Activated naive CD8-positive, alpha-beta T cell treated with anti-CD3 and anti-CD28 coated beads, Interleukin-2, amount 10 ng/mL, durations not matched to agents 7 days and 5 days (primary cell): Measurements from ENCODE around the gene UBE4A. TPM values are rescaled to one million over a fixed set of nuclear protein-coding genes. Genes with fewer than 3 reads are reported as not detected.

Source experiments
- ATAC-seq: fragments of 150-1000 bp; cut with Tn5 transposase; one replicate; pipeline ENCODE4 v1.10.0; 2021; ENCODE audit warnings: low read depth, moderate library complexity
- POLR2A ChIA-PET: fragments of 350-600 bp; sonication (Branson Sonifier 250); formaldehyde crosslinking; loops from one replicate; lab custom pipeline; 2021; ENCODE audit warnings: antibody characterized with exemption; lab: Charles Lee
- DNase-seq: peaks from one replicate; pipeline ENCODE4 v3.0.0; 2021
- H3K27ac Mint-ChIP-seq: one replicate; pipeline ENCODE4 v1.8.0; 2022; ENCODE audit warnings: mild to moderate bottlenecking, mixed read lengths
- H3K27me3 Mint-ChIP-seq: one replicate; pipeline ENCODE4 v1.8.0; 2022; ENCODE audit warnings: mild to moderate bottlenecking, moderate library complexity, mixed read lengths
- H3K36me3 Mint-ChIP-seq: one replicate; pipeline ENCODE4 v1.8.0; 2021; ENCODE audit warnings: mild to moderate bottlenecking, mixed read lengths
- H3K4me1 Mint-ChIP-seq: one replicate; pipeline ENCODE4 v1.8.0; 2021; ENCODE audit warnings: mixed read lengths
- H3K4me3 Mint-ChIP-seq: one replicate; pipeline ENCODE4 v1.8.0; 2022; ENCODE audit warnings: mild to moderate bottlenecking, moderate library complexity, mixed read lengths
- H3K9me3 Mint-ChIP-seq: one replicate; pipeline ENCODE4 v1.8.0; 2021; ENCODE audit warnings: mixed read lengths
- total RNA-seq, 2 experiments: library from RNA; stranded (reverse); gene quantifications; one replicate each; pipeline ENCODE4 v1.2.3, GENCODE V29; 2021

UBE4A gene, protein sequence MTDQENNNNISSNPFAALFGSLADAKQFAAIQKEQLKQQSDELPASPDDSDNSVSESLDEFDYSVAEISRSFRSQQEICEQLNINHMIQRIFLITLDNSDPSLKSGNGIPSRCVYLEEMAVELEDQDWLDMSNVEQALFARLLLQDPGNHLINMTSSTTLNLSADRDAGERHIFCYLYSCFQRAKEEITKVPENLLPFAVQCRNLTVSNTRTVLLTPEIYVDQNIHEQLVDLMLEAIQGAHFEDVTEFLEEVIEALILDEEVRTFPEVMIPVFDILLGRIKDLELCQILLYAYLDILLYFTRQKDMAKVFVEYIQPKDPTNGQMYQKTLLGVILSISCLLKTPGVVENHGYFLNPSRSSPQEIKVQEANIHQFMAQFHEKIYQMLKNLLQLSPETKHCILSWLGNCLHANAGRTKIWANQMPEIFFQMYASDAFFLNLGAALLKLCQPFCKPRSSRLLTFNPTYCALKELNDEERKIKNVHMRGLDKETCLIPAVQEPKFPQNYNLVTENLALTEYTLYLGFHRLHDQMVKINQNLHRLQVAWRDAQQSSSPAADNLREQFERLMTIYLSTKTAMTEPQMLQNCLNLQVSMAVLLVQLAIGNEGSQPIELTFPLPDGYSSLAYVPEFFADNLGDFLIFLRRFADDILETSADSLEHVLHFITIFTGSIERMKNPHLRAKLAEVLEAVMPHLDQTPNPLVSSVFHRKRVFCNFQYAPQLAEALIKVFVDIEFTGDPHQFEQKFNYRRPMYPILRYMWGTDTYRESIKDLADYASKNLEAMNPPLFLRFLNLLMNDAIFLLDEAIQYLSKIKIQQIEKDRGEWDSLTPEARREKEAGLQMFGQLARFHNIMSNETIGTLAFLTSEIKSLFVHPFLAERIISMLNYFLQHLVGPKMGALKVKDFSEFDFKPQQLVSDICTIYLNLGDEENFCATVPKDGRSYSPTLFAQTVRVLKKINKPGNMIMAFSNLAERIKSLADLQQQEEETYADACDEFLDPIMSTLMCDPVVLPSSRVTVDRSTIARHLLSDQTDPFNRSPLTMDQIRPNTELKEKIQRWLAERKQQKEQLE
- total RNA-seq = 10 to 100 TPM; 43.4 to 44.4 TPM

DNA sequence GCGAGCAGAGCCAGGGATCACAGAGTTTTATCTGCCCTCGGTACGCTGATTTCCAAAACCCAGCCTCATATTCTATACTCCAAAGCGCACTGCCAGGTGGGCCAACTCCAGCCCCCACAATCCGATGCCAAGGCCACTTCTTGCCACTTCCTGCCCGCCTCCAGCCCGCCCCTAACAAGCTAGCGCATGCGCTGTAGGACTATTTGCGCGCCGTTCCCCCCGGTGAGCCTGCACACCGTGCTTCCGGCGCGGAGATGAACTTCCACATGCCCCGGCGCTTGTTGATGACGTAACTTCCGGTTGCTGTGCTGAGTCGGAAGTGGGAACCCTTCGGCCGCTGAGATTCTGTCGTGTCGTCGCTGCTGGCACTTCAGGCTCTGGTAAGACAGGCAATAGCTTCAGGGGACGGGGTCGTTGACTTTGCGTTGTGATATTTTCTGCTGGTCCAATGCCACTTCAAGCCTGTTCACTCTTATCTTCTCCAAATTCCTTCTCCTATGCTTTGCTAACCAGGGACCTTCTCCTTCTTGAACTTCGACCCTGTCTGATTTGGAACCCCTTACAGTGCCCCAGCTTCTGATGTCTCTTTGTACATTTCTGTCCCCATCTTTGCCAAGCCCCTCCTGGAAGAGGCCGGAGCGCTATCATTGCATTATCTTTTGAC is at the start of gene UBE4A:
Gene UBE4A, plus strand, starts transcription at position 306 of the 664 bp plus-strand sequence. CDS start 5,481 bp downstream, outside the sequence.
- H3K4me1 Mint-ChIP-seq = peaks cover 36% of the 10 kb centered on the region
- peak; percentile 95 for ATAC-seq
- POLR2A ChIA-PET = interaction anchor here (0.5 to 1.7 kb wide), 22 partner anchors 9 to 708 kb away, joined by 3 to 26 read pairs (median 4); partner anchors contain the start of genes CD3D, CD3E, CD3G and KMT2A

GRCh38 chr11:118310271-118310670 is 49.1 kb upstream of the UBE4A start:
- H3K9me3 Mint-ChIP-seq = no peaks in the 10 kb centered on the region
- ATAC-seq = no peak
- peaks cover 71% of the 10 kb centered on the region for H3K4me1 Mint-ChIP-seq
- POLR2A ChIA-PET = interaction anchor here (0.9 to 1.4 kb wide), 3 partner anchors 49 to 112 kb away, joined by 3 to 4 read pairs (median 3); partner anchors contain the start of genes JAML and UBE4A
- H3K4me3 Mint-ChIP-seq = peak overlapping the region; percentile 22
- H3K27ac Mint-ChIP-seq = peak overlapping the region; percentile 43
- no peak for DNase-seq
- H3K27me3 Mint-ChIP-seq = no peaks in the 10 kb centered on the region
- peaks cover 63% of the 10 kb centered on the region for H3K36me3 Mint-ChIP-seq

More for the DNA sequence above, at the start of gene UBE4A:
- peak within 1 kb of the TSS; percentile 90 for H3K27ac Mint-ChIP-seq
- peak within 1 kb of the TSS; percentile 89 for H3K4me3 Mint-ChIP-seq
- H3K36me3 Mint-ChIP-seq = peaks cover 7% of the 10 kb centered on the region
- DNase-seq = peak; percentile 97
- H3K27me3 Mint-ChIP-seq = no peaks in the 10 kb centered on the region
- H3K9me3 Mint-ChIP-seq = no peaks in the 10 kb centered on the region

DNA sequence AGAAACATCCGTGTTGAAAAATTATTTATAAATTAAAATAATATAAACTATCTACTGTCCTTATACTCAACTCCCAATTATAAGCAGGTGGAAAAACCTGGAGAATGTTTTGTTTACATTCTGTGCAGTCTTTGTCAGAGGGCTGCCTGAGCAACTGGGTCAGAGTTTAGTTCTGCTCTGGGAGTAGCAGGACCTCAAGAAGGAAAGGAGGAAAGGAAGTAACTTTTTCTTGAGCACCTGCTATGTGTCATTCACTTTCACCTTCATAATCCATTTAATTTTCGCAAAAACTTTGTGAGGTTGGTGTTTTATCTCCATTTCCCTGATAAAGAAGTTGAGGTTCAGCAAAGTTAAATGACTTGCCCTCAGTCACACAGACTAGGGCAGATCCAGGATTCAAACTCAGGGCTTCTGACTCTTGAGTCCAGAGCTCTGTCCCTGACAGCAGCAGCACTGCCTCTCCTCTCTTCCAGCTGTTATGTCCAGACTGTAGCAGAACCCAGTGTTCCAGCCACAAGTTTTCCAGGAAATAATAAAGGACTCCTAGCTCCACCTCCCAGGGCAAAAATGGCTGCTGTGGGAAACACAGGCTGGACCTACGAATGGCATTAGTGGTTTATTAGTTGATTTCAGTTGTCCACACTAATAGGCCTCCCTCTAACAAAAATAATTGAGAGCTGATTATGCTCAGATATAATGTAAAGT is 48.5 kb upstream of the UBE4A start:
- Mint-ChIP-seq H3K36me3 (peaks cover 64% of the 10 kb centered on the region), H3K9me3 (no peaks in the 10 kb centered on the region), H3K27ac (peak overlapping the region; percentile 56), H3K4me3 (peak overlapping the region; percentile 30), H3K27me3 (no peaks in the 10 kb centered on the region), H3K4me1 (peaks cover 75% of the 10 kb centered on the region)
- ATAC-seq (no peak), DNase-seq (no peak)
- POLR2A ChIA-PET = interaction anchor here (0.9 to 1.4 kb wide), 2 partner anchors 86 to 112 kb away, joined by 3 to 4 read pairs; partner anchors contain the start of gene JAML

GRCh38 chr11:118311518-118311917 is 47.9 kb upstream of the UBE4A start:
- DNase-seq (no peak), ATAC-seq (peak; percentile 23)
- Mint-ChIP-seq H3K27me3 (no peaks in the 10 kb centered on the region), H3K4me1 (peaks cover 79% of the 10 kb centered on the region), H3K27ac (peak overlapping the region; percentile 56), H3K9me3 (no peaks in the 10 kb centered on the region), H3K4me3 (no peak overlapping the region), H3K36me3 (peaks cover 60% of the 10 kb centered on the region)
- POLR2A ChIA-PET = interaction anchor here (0.6 to 1.4 kb wide), 2 partner anchors 21 to 113 kb away, joined by 4 read pairs; no protein-coding TSS in a partner anchor

DNA sequence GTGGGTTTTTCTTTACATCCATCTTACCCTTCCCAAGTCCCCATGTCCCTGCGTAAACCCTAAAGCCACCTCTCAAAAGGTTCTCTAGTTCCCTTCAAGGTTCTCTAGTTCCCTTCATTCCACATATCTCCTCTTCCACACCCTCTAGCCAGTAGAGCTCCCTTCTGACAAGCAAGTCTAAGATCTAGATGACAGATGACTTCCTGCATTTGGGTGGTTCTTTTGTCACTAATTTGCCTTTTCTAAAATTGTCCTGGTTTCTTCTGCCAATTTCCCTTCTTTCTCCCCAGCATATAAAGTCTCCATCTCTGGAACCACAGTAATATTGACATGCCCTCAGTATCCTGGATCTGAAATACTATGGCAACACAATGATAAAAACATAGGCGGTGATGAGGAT is 47.1 kb upstream of the UBE4A start:
- no peaks in the 10 kb centered on the region for H3K9me3 Mint-ChIP-seq
- no peaks in the 10 kb centered on the region for H3K27me3 Mint-ChIP-seq
- peak overlapping the region; percentile 56 for H3K27ac Mint-ChIP-seq
- H3K4me3 Mint-ChIP-seq = peak overlapping the region; percentile 3
- POLR2A ChIA-PET = interaction anchor here (0.6 kb wide), 1 partner anchor 20 kb away, joined by 4 read pairs; no protein-coding TSS in a partner anchor
- no peak for ATAC-seq
- DNase-seq = no peak
- peaks cover 56% of the 10 kb centered on the region for H3K36me3 Mint-ChIP-seq
- H3K4me1 Mint-ChIP-seq = peaks cover 77% of the 10 kb centered on the region

GRCh38 chr11:118313242-118313641 is 46.2 kb upstream of the UBE4A start:
- H3K4me3 Mint-ChIP-seq = no peak overlapping the region
- H3K27ac Mint-ChIP-seq = no peak overlapping the region
- DNase-seq (no peak), ATAC-seq (no peak)
- H3K27me3 Mint-ChIP-seq = no peaks in the 10 kb centered on the region
- peaks cover 51% of the 10 kb centered on the region for H3K36me3 Mint-ChIP-seq
- no peaks in the 10 kb centered on the region for H3K9me3 Mint-ChIP-seq
- POLR2A ChIA-PET = interaction anchor here (1.4 kb wide), 2 partner anchors 8 to 14 kb away, joined by 3 to 9 read pairs; partner anchors contain the start of gene CD3E
- peaks cover 76% of the 10 kb centered on the region for H3K4me1 Mint-ChIP-seq

DNA sequence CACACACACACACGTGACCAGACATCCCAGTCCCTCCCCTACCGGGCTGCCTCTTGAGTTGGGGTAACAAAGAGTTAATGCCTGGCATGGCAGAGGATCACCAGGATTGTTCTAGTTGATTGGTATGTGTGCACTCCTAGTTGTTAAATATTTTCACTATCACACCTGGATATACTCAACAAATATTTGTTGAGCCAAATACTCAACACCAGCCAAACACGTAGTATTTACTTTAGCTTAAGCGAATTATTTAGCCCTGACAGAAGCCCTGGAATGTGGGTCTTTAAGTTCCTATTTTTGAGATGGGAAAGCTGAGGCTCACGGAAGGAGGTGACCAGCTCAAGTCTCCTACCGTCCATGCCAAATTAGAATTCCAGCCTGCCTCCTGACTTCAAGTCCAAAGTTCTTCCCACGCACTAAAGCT is 44.4 kb upstream of the UBE4A start:
- ATAC-seq (no peak), DNase-seq (no peak)
- Mint-ChIP-seq H3K4me1 (peaks cover 79% of the 10 kb centered on the region), H3K36me3 (peaks cover 38% of the 10 kb centered on the region), H3K4me3 (peak overlapping the region; percentile 75), H3K27ac (peak overlapping the region; percentile 96), H3K9me3 (no peaks in the 10 kb centered on the region), H3K27me3 (no peaks in the 10 kb centered on the region)
- POLR2A ChIA-PET = no interaction called here

DNA sequence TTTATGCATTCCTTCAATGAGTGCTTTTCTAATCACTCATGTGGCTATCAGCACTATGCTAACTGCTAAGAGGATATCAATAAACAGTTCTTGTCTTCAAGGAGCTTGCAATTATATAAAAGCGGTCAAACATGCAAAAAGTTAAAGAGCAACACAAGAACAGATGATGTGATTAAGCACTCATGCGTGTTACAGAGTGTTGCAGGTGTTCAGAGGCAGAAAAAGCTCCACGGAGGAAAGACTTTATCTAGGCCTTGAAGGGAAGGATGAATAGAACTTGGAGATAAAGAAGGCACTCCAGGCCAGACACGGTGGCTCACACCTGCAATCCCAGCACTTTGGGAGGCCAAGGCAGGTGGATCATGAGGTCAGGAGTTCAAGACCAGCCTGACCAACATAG is 41.3 kb upstream of the UBE4A start:
- Mint-ChIP-seq H3K4me3 (no peak overlapping the region), H3K9me3 (no peaks in the 10 kb centered on the region), H3K27ac (no peak overlapping the region), H3K4me1 (peaks cover 68% of the 10 kb centered on the region), H3K27me3 (no peaks in the 10 kb centered on the region), H3K36me3 (peaks cover 32% of the 10 kb centered on the region)
- no peak for DNase-seq
- ATAC-seq = no peak
- POLR2A ChIA-PET = interaction anchor here (1.4 kb wide), 1 partner anchor 17 kb away, joined by 4 read pairs; no protein-coding TSS in a partner anchor

DNA sequence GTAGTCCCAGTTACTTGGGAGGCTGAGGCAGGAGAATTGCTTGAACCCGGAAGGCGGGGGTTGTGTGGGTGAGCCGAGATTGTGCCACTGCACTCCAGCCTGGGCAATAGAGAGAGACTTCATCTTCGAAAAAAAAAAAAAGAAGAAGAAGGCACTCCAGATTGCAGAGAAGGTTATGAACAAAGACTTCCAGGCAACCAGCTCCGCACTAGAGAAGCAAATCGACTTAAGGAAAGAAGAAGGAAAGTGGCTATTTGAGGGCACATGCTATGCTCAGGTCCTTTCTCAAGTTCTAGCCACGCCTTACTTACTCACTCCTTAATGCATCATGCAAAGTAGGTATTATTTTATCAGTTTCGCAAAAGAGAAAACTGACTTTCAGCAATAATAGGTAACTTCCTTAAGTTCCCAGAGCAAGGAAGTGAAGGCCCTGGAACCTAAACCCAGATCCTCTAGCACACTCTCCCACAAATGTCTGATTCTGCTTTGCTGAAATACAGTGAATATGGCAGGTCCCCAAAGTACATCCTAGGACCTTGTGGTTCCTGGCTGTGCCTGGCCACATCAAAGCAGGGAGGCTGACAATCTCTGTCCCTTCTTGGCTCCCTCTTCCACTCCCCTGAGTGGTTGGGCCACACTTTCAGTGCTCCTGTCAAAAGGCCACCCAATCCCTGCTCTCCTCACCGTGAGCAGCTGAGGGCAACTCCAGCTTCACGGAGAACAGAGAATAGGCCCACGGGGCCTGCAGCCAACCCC is 40.6 kb upstream of the UBE4A start:
- Mint-ChIP-seq H3K27ac (no peak overlapping the region), H3K36me3 (peaks cover 31% of the 10 kb centered on the region), H3K4me1 (peaks cover 65% of the 10 kb centered on the region), H3K9me3 (no peaks in the 10 kb centered on the region), H3K27me3 (no peaks in the 10 kb centered on the region), H3K4me3 (no peak overlapping the region)
- no peak for DNase-seq
- ATAC-seq = no peak
- POLR2A ChIA-PET = interaction anchor here (1.4 kb wide), 1 partner anchor 17 kb away, joined by 4 read pairs; no protein-coding TSS in a partner anchor

GRCh38 chr11:118319337-118319707 is 40.1 kb upstream of the UBE4A start:
- H3K4me3 Mint-ChIP-seq = peak overlapping the region; percentile 1
- H3K9me3 Mint-ChIP-seq = no peaks in the 10 kb centered on the region
- ATAC-seq (no peak), DNase-seq (no peak)
- POLR2A ChIA-PET = no interaction called here
- peaks cover 31% of the 10 kb centered on the region for H3K36me3 Mint-ChIP-seq
- peak overlapping the region; percentile 31 for H3K27ac Mint-ChIP-seq
- H3K27me3 Mint-ChIP-seq = no peaks in the 10 kb centered on the region
- peaks cover 59% of the 10 kb centered on the region for H3K4me1 Mint-ChIP-seq

DNA sequence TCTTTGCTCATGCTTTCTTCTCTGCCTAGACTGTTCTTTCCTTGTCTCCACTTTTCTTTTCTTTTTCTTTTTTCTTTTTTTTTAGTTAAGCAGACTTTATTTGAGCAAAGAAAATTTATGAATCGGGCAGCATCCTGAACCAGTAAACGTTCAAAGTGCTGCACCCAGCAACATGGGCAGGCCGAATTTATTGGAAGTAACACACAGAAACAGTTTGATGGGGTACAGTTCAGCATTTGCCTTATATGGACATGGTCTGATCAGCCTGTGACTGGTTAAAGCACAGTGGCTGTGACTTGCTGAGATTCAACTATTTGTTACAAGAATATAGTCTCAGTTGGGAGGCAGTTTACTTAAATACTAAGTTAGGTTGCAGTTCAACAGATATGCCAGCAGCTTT is 38.9 kb upstream of the UBE4A start:
- H3K4me1 Mint-ChIP-seq = peaks cover 51% of the 10 kb centered on the region
- DNase-seq = no peak
- H3K4me3 Mint-ChIP-seq = no peak overlapping the region
- no peak for ATAC-seq
- H3K27ac Mint-ChIP-seq = peak overlapping the region; percentile 48
- no peaks in the 10 kb centered on the region for H3K27me3 Mint-ChIP-seq
- peaks cover 28% of the 10 kb centered on the region for H3K36me3 Mint-ChIP-seq
- POLR2A ChIA-PET = interaction anchor here (1.8 to 3.1 kb wide), 2 partner anchors 19 to 22 kb away, joined by 10 to 14 read pairs; partner anchors contain the start of gene CD3D
- H3K9me3 Mint-ChIP-seq = no peaks in the 10 kb centered on the region
